ENCODE data around the gene FAM219B.

- TF ChIP-seq POLR2A (IDR thresholded peaks at IDR 0.05; ENCODE audit: borderline replicate concordance, extremely low read depth, insufficient read depth, insufficient read length) (no peak), SIN3A (IDR thresholded peaks at IDR 0.05; ENCODE audit: low read depth) (no peak), CTCF (IDR thresholded peaks at IDR 0.05 in 2 of 3, conservative IDR thresholded peaks at IDR 0.05 in 1 of 3; ENCODE audit: borderline replicate concordance in 1 of 3, insufficient read depth in 1 of 3, low read depth in 2 of 3, low read length in 2 of 3) (no peak), FOSL1 (IDR thresholded peaks at IDR 0.05; ENCODE audit: low read depth) (no peak), POLR2AphosphoS5 (IDR thresholded peaks at IDR 0.05; ENCODE audit: low read depth, low read length) (no peak), TCF7L2 (IDR thresholded peaks at IDR 0.05; ENCODE audit: borderline replicate concordance, extremely low read depth, insufficient read depth, insufficient read length) (no peak), EZH2 (IDR thresholded peaks at IDR 0.05) (no peak), RAD21 (IDR thresholded peaks at IDR 0.05; ENCODE audit: low read depth) (no peak)
Measured at GRCh38 chr15:74908635-74909034, 2.0 kb upstream of the FAM219B start.

Data from HCT116 (cell line).